ENCODE results near the gene SEMA3F.

SEMA3F gene

DNA sequence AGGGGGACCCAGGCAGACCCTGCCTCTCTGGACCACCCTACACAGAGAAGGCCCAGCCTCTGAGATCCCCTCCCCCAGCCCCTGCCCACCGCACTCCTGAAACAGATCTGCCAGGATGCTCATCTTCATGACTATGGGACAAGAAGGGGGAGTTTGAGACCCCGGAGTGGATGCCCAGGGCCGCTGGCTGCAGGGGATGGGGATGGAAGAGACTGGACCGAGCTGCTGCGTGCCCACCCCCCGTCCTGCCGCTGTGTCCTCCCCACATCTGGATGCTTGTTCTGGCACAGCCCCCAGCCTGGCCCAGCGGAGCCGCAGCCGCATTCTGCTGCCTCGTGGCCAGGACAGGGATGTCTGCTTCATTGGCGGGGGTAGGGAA is 30.3 kb upstream of the SEMA3F start:
- H3K4me1 ChIP-seq (ENCODE audit: control insufficient read depth, insufficient read depth, low read depth, low read length), result peaks cover 34% of the 10 kb centered on the region
- H3K4me2 ChIP-seq (ENCODE audit: low read length, poor library complexity, severe bottlenecking), result no peak overlapping the region
- H3K27me3 ChIP-seq (ENCODE audit: control insufficient read depth in 1 of 2, insufficient read depth in 1 of 2, low read length in 2 of 2), result peaks cover 0 to 30% of the 10 kb centered on the region in 2 experiments
- no peak overlapping the region for H3K9ac ChIP-seq (ENCODE audit: low read length)
- H2AK5ac ChIP-seq (ENCODE audit: low read length, severe bottlenecking), result no peak overlapping the region
- no peak overlapping the region for H3K27ac ChIP-seq (ENCODE audit: low read length, poor library complexity, severe bottlenecking)
- H3K4me3 ChIP-seq (ENCODE audit: insufficient read depth in 1 of 2, low read depth in 1 of 2, low read length in 2 of 2), result no peak overlapping the region
- H4K8ac ChIP-seq (ENCODE audit: low read length), result peak overlapping the region; percentile 66
- H3K9me3 ChIP-seq (ENCODE audit: control insufficient read depth, low read length), result no peaks in the 10 kb centered on the region
- peak overlapping the region in 1 of 2 experiments; percentile 79 for H2BK12ac ChIP-seq (ENCODE audit: low read length in 2 of 2)
- 65% methylated on average over 11 of the region's 12 CpGs for WGBS
- no peak for DNase-seq
- H2AFZ ChIP-seq (ENCODE audit: low read depth, low read length), result no peak overlapping the region
- no peak overlapping the region for H4K91ac ChIP-seq (ENCODE audit: low read length)
- H3K18ac ChIP-seq (ENCODE audit: low read depth in 1 of 2, low read length in 2 of 2), result peak overlapping the region; percentile 8 to 44
- H3K4ac ChIP-seq (ENCODE audit: low read depth in 1 of 2, low read length in 2 of 2), result no peak overlapping the region
- H2BK120ac ChIP-seq (ENCODE audit: low read depth, low read length), result peak overlapping the region; percentile 35
- peak overlapping the region in 1 of 2 experiments; percentile 39 for H3K14ac ChIP-seq (ENCODE audit: low read length in 2 of 2)
- no peak overlapping the region for H2BK5ac ChIP-seq (ENCODE audit: low read depth, low read length, poor library complexity, severe bottlenecking)
- H3K79me1 ChIP-seq (replicated peaks; ENCODE audit: low read length, poor library complexity, severe bottlenecking), result no peaks in the 10 kb centered on the region
- H3K36me3 ChIP-seq (ENCODE audit: control insufficient read depth in 1 of 2, insufficient read depth in 2 of 2, low read depth in 1 of 2, low read length in 2 of 2), result peaks cover 15 to 35% of the 10 kb centered on the region in 2 experiments
- H3K23ac ChIP-seq (ENCODE audit: low read length in 2 of 2), result no peak overlapping the region
- H2BK15ac ChIP-seq (ENCODE audit: low read depth, poor library complexity, severe bottlenecking), result no peak overlapping the region

DNA sequence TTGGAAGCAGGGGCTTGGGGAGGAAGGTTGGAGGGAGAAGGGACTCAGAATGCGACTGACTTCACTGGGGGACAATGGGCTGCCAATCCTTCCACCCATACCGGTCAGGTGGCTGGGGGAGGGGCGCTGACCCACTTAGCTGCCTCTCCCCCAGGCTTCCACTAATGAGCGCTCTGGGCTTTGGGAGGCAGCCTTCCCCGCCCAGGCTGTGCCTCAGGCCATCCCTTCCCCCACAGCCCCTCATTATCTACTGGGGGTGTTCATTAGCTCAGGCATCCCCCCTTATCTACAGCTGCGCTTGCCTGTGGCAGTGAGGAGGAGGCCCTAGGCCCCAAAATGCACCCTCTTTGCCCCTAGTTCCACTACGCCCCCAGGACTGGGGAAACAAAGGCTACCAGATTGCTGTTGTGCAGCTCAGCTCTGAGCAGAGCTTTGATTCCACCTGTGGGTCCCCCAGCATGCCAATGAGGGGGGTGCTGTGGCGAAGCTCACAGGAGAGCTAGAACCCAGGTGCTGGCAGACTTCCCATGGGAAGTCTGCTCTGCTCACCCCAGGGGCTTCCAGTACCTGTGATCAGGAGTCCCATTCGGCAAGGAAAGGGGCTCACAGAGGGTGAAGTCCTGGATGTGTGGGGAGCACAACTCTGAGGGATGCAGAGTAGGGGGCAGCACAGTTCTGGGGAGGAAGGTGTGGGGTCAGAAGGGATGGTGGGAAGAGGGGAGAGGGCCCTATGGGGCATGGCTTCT is 29.4 kb upstream of the SEMA3F start:
- peak overlapping the region; percentile 48 for H2AK5ac ChIP-seq (ENCODE audit: low read length, severe bottlenecking)
- 84% methylated on average over 7 of the region's 9 CpGs for WGBS
- H2AFZ ChIP-seq (ENCODE audit: low read depth, low read length), result peak overlapping the region; percentile 29
- H3K9ac ChIP-seq (ENCODE audit: low read length), result no peak overlapping the region
- peak overlapping the region in 1 of 2 experiments; percentile 40 for H3K4ac ChIP-seq (ENCODE audit: low read depth in 1 of 2, low read length in 2 of 2)
- peaks cover 34% of the 10 kb centered on the region for H3K4me1 ChIP-seq (ENCODE audit: control insufficient read depth, insufficient read depth, low read depth, low read length)
- peak overlapping the region; percentile 92 for H2BK15ac ChIP-seq (ENCODE audit: low read depth, poor library complexity, severe bottlenecking)
- no peak overlapping the region for H3K4me2 ChIP-seq (ENCODE audit: low read length, poor library complexity, severe bottlenecking)
- no peak overlapping the region for H3K27ac ChIP-seq (ENCODE audit: low read length, poor library complexity, severe bottlenecking)
- DNase-seq, result no peak
- peaks cover 0 to 36% of the 10 kb centered on the region in 2 experiments for H3K27me3 ChIP-seq (ENCODE audit: control insufficient read depth in 1 of 2, insufficient read depth in 1 of 2, low read length in 2 of 2)
- peak overlapping the region; percentile 11 for H2BK120ac ChIP-seq (ENCODE audit: low read depth, low read length)
- no peak overlapping the region for H3K23ac ChIP-seq (ENCODE audit: low read length in 2 of 2)
- no peak overlapping the region for H2BK5ac ChIP-seq (ENCODE audit: low read depth, low read length, poor library complexity, severe bottlenecking)
- peak overlapping the region; percentile 62 to 78 for H3K18ac ChIP-seq (ENCODE audit: low read depth in 1 of 2, low read length in 2 of 2)
- H4K91ac ChIP-seq (ENCODE audit: low read length), result peak overlapping the region; percentile 44
- H2BK12ac ChIP-seq (ENCODE audit: low read length in 2 of 2), result peak overlapping the region; percentile 59 to 64
- peak overlapping the region; percentile 10 for H4K8ac ChIP-seq (ENCODE audit: low read length)
- H3K14ac ChIP-seq (ENCODE audit: low read length in 2 of 2), result peak overlapping the region in 1 of 2 experiments; percentile 69
- no peaks in the 10 kb centered on the region for H3K79me1 ChIP-seq (replicated peaks; ENCODE audit: low read length, poor library complexity, severe bottlenecking)
- peaks cover 6 to 26% of the 10 kb centered on the region in 2 experiments for H3K36me3 ChIP-seq (ENCODE audit: control insufficient read depth in 1 of 2, insufficient read depth in 2 of 2, low read depth in 1 of 2, low read length in 2 of 2)
- no peaks in the 10 kb centered on the region for H3K9me3 ChIP-seq (ENCODE audit: control insufficient read depth, low read length)
- H3K4me3 ChIP-seq (ENCODE audit: insufficient read depth in 1 of 2, low read depth in 1 of 2, low read length in 2 of 2), result no peak overlapping the region

DNA sequence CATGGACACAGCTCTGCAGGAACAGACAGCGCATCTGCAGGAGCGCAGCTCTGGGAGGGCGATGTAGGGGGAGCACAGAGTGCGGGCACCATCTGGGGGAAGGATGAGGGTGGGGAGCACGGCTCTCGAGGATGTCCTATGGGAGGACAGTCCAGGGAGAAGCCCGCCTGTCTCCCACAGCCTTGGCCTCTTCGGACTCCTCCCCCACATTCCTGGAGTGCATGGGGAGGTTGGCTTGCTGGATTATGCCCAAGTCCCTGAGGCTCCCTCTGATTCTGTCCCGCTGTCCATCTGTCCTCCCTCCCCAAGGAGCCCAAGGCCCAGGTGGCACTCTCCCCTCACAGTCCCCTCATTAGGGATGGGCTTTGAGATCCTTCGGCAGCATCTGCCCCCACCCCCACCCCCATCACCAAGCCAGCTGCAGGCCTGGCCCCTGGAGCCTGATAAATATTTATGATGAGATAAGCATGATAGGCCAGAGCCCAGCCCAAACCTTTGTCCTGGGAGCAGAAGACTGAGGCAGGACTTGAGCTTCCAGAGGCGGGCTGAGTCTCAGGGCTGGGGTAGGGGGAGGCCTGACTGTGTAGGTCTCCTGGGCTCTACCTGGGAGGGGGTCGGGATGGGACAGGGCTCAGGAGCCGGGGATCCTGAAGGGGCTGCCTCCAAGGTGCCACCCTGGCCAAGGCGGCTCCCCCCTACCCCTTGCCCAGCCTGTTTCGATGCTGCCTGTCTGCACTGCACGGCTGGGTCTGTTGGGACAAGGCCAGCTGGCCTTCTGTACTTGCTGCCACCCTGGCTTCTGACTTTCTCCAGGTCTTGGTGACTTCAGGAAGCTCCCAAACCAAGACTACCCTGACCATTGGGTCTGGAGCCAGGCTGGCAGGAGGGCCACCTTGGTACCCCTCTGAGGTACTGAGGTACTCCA is 28.6 kb upstream of the SEMA3F start:
- no peaks in the 10 kb centered on the region for H3K79me1 ChIP-seq (replicated peaks; ENCODE audit: low read length, poor library complexity, severe bottlenecking)

More for the DNA sequence above, 28.6 kb upstream of the SEMA3F start:
- H2AFZ ChIP-seq (ENCODE audit: low read depth, low read length), result peak overlapping the region; percentile 29
- peaks cover 3 to 39% of the 10 kb centered on the region in 2 experiments for H3K27me3 ChIP-seq (ENCODE audit: control insufficient read depth in 1 of 2, insufficient read depth in 1 of 2, low read length in 2 of 2)
- peak overlapping the region; percentile 44 for H4K91ac ChIP-seq (ENCODE audit: low read length)
- H3K4me1 ChIP-seq (ENCODE audit: control insufficient read depth, insufficient read depth, low read depth, low read length), result peaks cover 34% of the 10 kb centered on the region
- H2BK15ac ChIP-seq (ENCODE audit: low read depth, poor library complexity, severe bottlenecking), result peak overlapping the region; percentile 1
- no peak overlapping the region for H3K4me3 ChIP-seq (ENCODE audit: insufficient read depth in 1 of 2, low read depth in 1 of 2, low read length in 2 of 2)
- no peaks in the 10 kb centered on the region for H3K9me3 ChIP-seq (ENCODE audit: control insufficient read depth, low read length)
- H4K8ac ChIP-seq (ENCODE audit: low read length), result peak overlapping the region; percentile 20
- peak overlapping the region; percentile 64 to 92 for H2BK12ac ChIP-seq (ENCODE audit: low read length in 2 of 2)
- H3K14ac ChIP-seq (ENCODE audit: low read length in 2 of 2), result peak overlapping the region in 1 of 2 experiments; percentile 69
- peak; percentile 58 for DNase-seq
- H3K9ac ChIP-seq (ENCODE audit: low read length), result no peak overlapping the region
- peak overlapping the region; percentile 40 to 82 for H3K4ac ChIP-seq (ENCODE audit: low read depth in 1 of 2, low read length in 2 of 2)
- no peak overlapping the region for H3K23ac ChIP-seq (ENCODE audit: low read length in 2 of 2)
- H3K4me2 ChIP-seq (ENCODE audit: low read length, poor library complexity, severe bottlenecking), result no peak overlapping the region
- no peak overlapping the region for H2BK5ac ChIP-seq (ENCODE audit: low read depth, low read length, poor library complexity, severe bottlenecking)
- WGBS, result 81% methylated on average over 11 of the region's 16 CpGs
- peak overlapping the region; percentile 62 to 78 for H3K18ac ChIP-seq (ENCODE audit: low read depth in 1 of 2, low read length in 2 of 2)
- H2AK5ac ChIP-seq (ENCODE audit: low read length, severe bottlenecking), result peak overlapping the region; percentile 48
- H3K36me3 ChIP-seq (ENCODE audit: control insufficient read depth in 1 of 2, insufficient read depth in 2 of 2, low read depth in 1 of 2, low read length in 2 of 2), result peaks cover 0 to 18% of the 10 kb centered on the region in 2 experiments
- H3K27ac ChIP-seq (ENCODE audit: low read length, poor library complexity, severe bottlenecking), result no peak overlapping the region
- peak overlapping the region; percentile 74 for H2BK120ac ChIP-seq (ENCODE audit: low read depth, low read length)
